Bronchial epithelial cell (primary cell): Measurements from ENCODE around the gene SCNN1A. TPM values are rescaled to one million over a fixed set of nuclear protein-coding genes. Genes with fewer than 3 reads are reported as not detected.

Experiments
- DNase-seq: peaks from one replicate; pipeline ENCODE4 v3.0.0-alpha.2; 2010; ENCODE audit warnings: low read depth
- FAIRE-seq: peaks from 2 replicates; lab custom pipeline; 2011; peaks lifted over from hg19 to GRCh38; lab: Jason Lieb, UNC
- H3K27me3 ChIP-seq: 2 replicates; pipeline ENCODE4 v1.5.1; 2011; ENCODE audit warnings: low read length; ENCODE audit not compliant: control insufficient read depth, insufficient read depth
- H3K36me3 ChIP-seq: 2 replicates; pipeline ENCODE4 v1.5.1; 2011; ENCODE audit warnings: low read length; ENCODE audit not compliant: control insufficient read depth, insufficient read depth
- H3K4me3 ChIP-seq: 2 replicates; pipeline ENCODE4 v1.5.1; 2011; ENCODE audit warnings: mild to moderate bottlenecking, low read depth, low read length, control low read depth
- total RNA-seq: library from RNA; depleted of rRNA; stranded (reverse); fragments of >200 nt; gene quantifications from 2 replicates; pipeline ENCODE4 v1.2.1, GENCODE V29; 2014
- TF ChIP-seq, protein P1 (sequence below): IDR thresholded peaks from 2 replicates; pipeline ENCODE4 v1.5.1; 2011; ENCODE audit warnings: mild to moderate bottlenecking, moderate library complexity, low read length, control low read depth, inconsistent platforms; ENCODE audit not compliant: insufficient read depth, severe bottlenecking

The SCNN1A gene
- total RNA-seq, 1 donor from 2014 or later: 57.7 TPM

DNA sequence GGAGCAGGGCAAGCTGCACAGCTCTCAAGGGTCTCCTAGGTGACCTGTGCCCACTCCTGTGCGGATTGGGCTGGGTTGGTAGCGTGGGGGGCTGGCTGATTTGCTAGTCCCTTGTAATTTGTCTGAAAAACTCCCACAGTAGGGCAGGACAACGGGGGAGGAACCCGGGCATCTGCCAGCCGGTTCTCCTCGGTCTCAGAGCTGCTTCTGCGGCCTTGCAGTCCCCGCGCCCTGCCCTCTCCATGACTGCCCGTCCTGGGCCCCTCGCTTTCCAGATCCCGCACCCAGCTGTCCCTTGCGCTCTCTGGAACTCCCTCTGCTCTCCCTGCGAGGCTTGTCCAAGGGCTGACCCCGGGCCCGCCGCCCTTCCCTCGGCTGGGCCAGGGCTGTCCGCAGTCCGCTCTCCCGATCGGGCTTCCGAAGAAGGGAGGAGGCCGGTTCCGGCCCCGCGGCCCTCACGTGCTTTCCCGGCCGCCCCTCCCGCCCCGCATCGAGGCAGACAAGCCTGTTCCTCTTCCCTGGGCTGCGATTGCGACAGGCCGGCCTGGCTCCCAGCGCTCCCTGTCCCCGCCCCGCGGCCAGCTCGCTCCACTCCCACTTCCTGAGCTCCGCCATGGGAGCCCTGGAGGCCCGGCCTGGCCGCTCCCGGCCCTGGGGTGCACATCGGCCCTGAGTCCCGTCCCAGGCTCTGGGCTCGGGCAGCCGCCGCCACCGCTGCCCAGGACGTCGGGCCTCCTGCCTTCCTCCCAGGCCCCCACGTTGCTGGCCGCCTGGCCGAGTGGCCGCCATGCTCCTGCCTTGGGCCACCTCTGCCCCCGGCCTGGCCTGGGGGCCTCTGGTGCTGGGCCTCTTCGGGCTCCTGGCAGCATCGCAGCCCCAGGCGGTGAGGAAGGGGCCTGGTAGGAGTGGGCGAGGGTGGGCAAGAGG lies 8.5 kb upstream of the SCNN1A start, which contains the start of gene LTBR:
Gene LTBR, plus strand, starts transcription at position 591 of the 927 bp plus-strand sequence. Its CDS starts 197 bp downstream, at position 788.
- Histone ChIP-seq H3K36me3 (peaks cover 22% of the 10 kb centered on the region), H3K27me3 (no peaks in the 10 kb centered on the region), H3K4me3 (peak within 1 kb of the TSS; percentile 72)
- TF ChIP-seq, protein P1, sequence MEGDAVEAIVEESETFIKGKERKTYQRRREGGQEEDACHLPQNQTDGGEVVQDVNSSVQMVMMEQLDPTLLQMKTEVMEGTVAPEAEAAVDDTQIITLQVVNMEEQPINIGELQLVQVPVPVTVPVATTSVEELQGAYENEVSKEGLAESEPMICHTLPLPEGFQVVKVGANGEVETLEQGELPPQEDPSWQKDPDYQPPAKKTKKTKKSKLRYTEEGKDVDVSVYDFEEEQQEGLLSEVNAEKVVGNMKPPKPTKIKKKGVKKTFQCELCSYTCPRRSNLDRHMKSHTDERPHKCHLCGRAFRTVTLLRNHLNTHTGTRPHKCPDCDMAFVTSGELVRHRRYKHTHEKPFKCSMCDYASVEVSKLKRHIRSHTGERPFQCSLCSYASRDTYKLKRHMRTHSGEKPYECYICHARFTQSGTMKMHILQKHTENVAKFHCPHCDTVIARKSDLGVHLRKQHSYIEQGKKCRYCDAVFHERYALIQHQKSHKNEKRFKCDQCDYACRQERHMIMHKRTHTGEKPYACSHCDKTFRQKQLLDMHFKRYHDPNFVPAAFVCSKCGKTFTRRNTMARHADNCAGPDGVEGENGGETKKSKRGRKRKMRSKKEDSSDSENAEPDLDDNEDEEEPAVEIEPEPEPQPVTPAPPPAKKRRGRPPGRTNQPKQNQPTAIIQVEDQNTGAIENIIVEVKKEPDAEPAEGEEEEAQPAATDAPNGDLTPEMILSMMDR: no peak
- DNase-seq (peak; percentile 77), FAIRE-seq (no peak)

DNA sequence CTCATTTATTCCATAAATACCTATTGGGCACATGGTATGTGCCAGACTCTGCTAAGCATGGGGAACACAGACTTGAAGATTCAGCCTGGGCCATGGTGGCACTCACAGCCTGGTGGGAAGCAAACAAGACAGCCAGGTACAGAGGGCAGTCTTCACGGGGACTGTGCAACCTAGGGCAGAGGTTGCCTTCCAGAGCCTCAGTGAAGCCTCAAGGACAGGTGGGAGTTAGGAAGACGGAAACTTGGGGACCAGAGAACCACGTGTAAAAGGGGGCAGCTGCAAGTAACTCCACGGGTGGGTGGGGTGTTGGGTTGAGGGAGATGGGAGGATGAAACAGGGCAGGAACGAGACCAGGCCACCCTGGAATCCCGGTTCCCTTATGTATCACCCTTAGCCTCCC lies 7.6 kb upstream of the SCNN1A start:
- peaks cover 15% of the 10 kb centered on the region for H3K36me3 ChIP-seq
- no peak for FAIRE-seq
- H3K4me3 ChIP-seq: no peak overlapping the region
- TF ChIP-seq, protein P1: no peak
- DNase-seq: no peak
- no peaks in the 10 kb centered on the region for H3K27me3 ChIP-seq

DNA sequence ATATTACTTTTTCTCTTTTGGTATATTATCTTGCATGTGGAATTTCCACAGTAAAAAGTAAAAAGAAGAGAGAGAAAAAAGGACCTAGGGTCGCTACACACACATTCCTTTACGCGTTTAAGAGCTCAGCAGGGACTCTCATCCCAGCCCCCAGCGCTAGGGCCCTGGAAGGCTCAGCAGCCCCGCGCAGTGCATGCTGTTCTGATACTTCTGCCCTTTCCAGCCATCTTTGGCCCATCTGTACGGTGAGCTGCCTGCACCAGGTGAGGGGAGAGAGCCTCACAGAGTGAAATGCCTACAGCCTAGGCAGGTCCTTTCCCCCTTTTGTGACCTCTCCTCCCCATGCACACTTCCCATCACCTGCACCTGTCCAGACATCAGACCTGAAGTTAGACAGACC lies 7.0 kb upstream of the SCNN1A start:
- no peak overlapping the region for H3K4me3 ChIP-seq
- DNase-seq: no peak
- FAIRE-seq: no peak
- TF ChIP-seq, protein P1: no peak
- peaks cover 11% of the 10 kb centered on the region for H3K36me3 ChIP-seq
- no peaks in the 10 kb centered on the region for H3K27me3 ChIP-seq

GRCh38 chr12:6380141-6381121 lies 5.1 kb upstream of the SCNN1A start:
- no peaks in the 10 kb centered on the region for H3K27me3 ChIP-seq
- peak; percentile 55 for DNase-seq
- no peak for FAIRE-seq
- H3K4me3 ChIP-seq: no peak overlapping the region
- TF ChIP-seq, protein P1: no peak
- H3K36me3 ChIP-seq: peaks cover 4% of the 10 kb centered on the region

- FAIRE-seq: no peak
Observed at GRCh38 chr12:6378709-6379472, 3.5 kb upstream of the SCNN1A start.

More at GRCh38 chr12:6378709-6379472, 3.5 kb upstream of the SCNN1A start:
- TF ChIP-seq, protein P1: no peak
- Histone ChIP-seq H3K4me3 (no peak overlapping the region), H3K36me3 (no peaks in the 10 kb centered on the region), H3K27me3 (no peaks in the 10 kb centered on the region)
- no peak for DNase-seq
